Hepatocyte (in vitro differentiated cells): Measurements from ENCODE around the gene PCDHA7. TPM values are rescaled to one million over a fixed set of nuclear protein-coding genes. Genes with fewer than 3 reads are reported as not detected.

Source experiments
- DNase-seq: peaks from one replicate; pipeline ENCODE4 v3.0.0-alpha.2; 2016; ENCODE audit warnings: low spot score
- H2AFZ ChIP-seq: fragments of 200-600 bp; sonication (generic); 2 replicates; pipeline ENCODE4 v1.6.0; 2016; ENCODE audit warnings: antibody characterized with exemption, mild to moderate bottlenecking
- H3K27ac ChIP-seq: fragments of 200-600 bp; sonication (generic); 2 replicates; pipeline ENCODE4 v1.5.1; 2016; ENCODE audit warnings: mild to moderate bottlenecking
- H3K27me3 ChIP-seq: fragments of 200-600 bp; sonication (generic); 2 replicates; pipeline ENCODE4 v1.6.1; 2016
- H3K36me3 ChIP-seq: fragments of 200-600 bp; sonication (generic); replicated peaks from 2 replicates; pipeline ENCODE4 v1.5.1; 2016; ENCODE audit warnings: low read depth; ENCODE audit not compliant: insufficient read depth
- H3K4me1 ChIP-seq: fragments of 200-600 bp; sonication (generic); 2 replicates; pipeline ENCODE4 v1.5.1; 2016; ENCODE audit warnings: mild to moderate bottlenecking, moderate library complexity; ENCODE audit not compliant: insufficient read depth
- H3K4me2 ChIP-seq: fragments of 200-600 bp; sonication (generic); 2 replicates; pipeline ENCODE4 v1.6.0; 2016
- H3K4me3 ChIP-seq: fragments of 200-600 bp; sonication (generic); 2 replicates; pipeline ENCODE4 v1.5.1; 2016; ENCODE audit warnings: mild to moderate bottlenecking
- H3K79me2 ChIP-seq: fragments of 200-600 bp; sonication (generic); 2 replicates; pipeline ENCODE4 v1.6.0; 2017; ENCODE audit warnings: mild to moderate bottlenecking
- H3K9me2 ChIP-seq: fragments of 200-600 bp; sonication (generic); replicated peaks from 2 replicates; pipeline ENCODE4 v1.6.0; 2017; ENCODE audit warnings: mild to moderate bottlenecking; ENCODE audit not compliant: insufficient read depth
- H3K9me3 ChIP-seq: fragments of 200-600 bp; sonication (generic); 2 replicates; pipeline ENCODE4 v1.5.1; 2016; ENCODE audit warnings: low read depth, mild to moderate bottlenecking
- H4K20me1 ChIP-seq: fragments of 200-600 bp; sonication (generic); 2 replicates; pipeline ENCODE4 v1.6.0; 2016; ENCODE audit warnings: mild to moderate bottlenecking; ENCODE audit not compliant: insufficient read depth, poor library complexity, severe bottlenecking
- CTCF ChIP-seq: fragments of 200-600 bp; sonication (generic); IDR thresholded peaks from 2 replicates; pipeline ENCODE4 v1.5.1; 2016; ENCODE audit warnings: antibody characterized with exemption, mild to moderate bottlenecking; ENCODE audit not compliant: poor library complexity
- EZH2 ChIP-seq: fragments of 200-600 bp; sonication (generic); IDR thresholded peaks from 2 replicates; pipeline ENCODE4 v1.6.1; 2016; ENCODE audit warnings: antibody characterized with exemption, mild to moderate bottlenecking, borderline replicate concordance
- EZH2phosphoT487 ChIP-seq: fragments of 200-600 bp; sonication (generic); IDR thresholded peaks from one replicate; pipeline ENCODE4 v1.6.1; 2018; ENCODE audit warnings: antibody characterized with exemption, mild to moderate bottlenecking, low read depth, moderate library complexity; ENCODE audit not compliant: unreplicated experiment, severe bottlenecking
- WGBS: methylation state at CpG from one replicate; pipeline ENCODE4 v1.1.6; 2016; ENCODE audit warnings: low lambda C conversion rate; ENCODE audit errors: missing lambda C conversion rate; 5-methylcytosine and 5-hydroxymethylcytosine counted together
- polyA plus RNA-seq: library from polyadenylated mRNA; unstranded; fragments of >200 nt; fragmentation: Nextera tagmentation; extraction: Ambion mirVana; gene quantifications from 2 replicates; pipeline ENCODE4 v1.2.1, GENCODE V29; 2016
- total RNA-seq: library from RNA; depleted of rRNA; stranded (reverse); fragments of >200 nt; gene quantifications from 2 replicates; pipeline ENCODE4 v1.2.3, GENCODE V29; 2014

Gene PCDHA7
- total and polyA plus RNA-seq, 2 experiments from 2014 or later, result 0.11 to 1.7 TPM

- TF ChIP-seq EZH2phosphoT487, result no peak
- no peak for TF ChIP-seq EZH2
- no peak for TF ChIP-seq CTCF
- Histone ChIP-seq H3K4me2 (no peak overlapping the region), H4K20me1 (no peaks in the 10 kb centered on the region), H3K36me3 (no peaks in the 10 kb centered on the region), H3K9me2 (no peaks in the 10 kb centered on the region), H3K27ac (no peak overlapping the region), H3K79me2 (peaks cover 5% of the 10 kb centered on the region), H3K4me3 (no peak overlapping the region), H3K27me3 (no peaks in the 10 kb centered on the region), H2AFZ (no peak overlapping the region), H3K9me3 (peaks cover 11% of the 10 kb centered on the region), H3K4me1 (no peaks in the 10 kb centered on the region)
- DNase-seq, result no peak
- WGBS, result 99% methylated on average over 75 of the region's 76 CpGs
These were observed 28.6 kb downstream of the PCDHA7 start for GRCh38 chr5:140862441-140863295.

GRCh38 chr5:140868721-140869554, 34.9 kb downstream of the PCDHA7 start, which contains the start of gene PCDHA11:
TSS of gene PCDHA11 (plus strand) at chr5:140868957. CDS start at chr5:140869104, 147 bp downstream.
- no peaks in the 10 kb centered on the region for H3K4me1 ChIP-seq
- no peak for TF ChIP-seq EZH2
- TF ChIP-seq CTCF, result peak; percentile 19
- peaks cover 11% of the 10 kb centered on the region for H3K79me2 ChIP-seq
- no peak within 1 kb of the TSS for H2AFZ ChIP-seq
- H3K36me3 ChIP-seq, result no peaks in the 10 kb centered on the region
- no peaks in the 10 kb centered on the region for H3K27me3 ChIP-seq
- no peak for DNase-seq
- peaks cover 16% of the 10 kb centered on the region for H3K9me3 ChIP-seq
- WGBS, result 75% methylated on average over 41 of the region's 41 CpGs
- peak within 1 kb of the TSS; percentile 54 for H3K4me2 ChIP-seq
- no peak within 1 kb of the TSS for H3K27ac ChIP-seq
- no peaks in the 10 kb centered on the region for H4K20me1 ChIP-seq
- no peak within 1 kb of the TSS for H3K4me3 ChIP-seq
- H3K9me2 ChIP-seq, result no peaks in the 10 kb centered on the region

- H3K4me1 ChIP-seq, result no peaks in the 10 kb centered on the region
- no peaks in the 10 kb centered on the region for H3K36me3 ChIP-seq
- TF ChIP-seq CTCF, result peak; percentile 5
- no peak for TF ChIP-seq EZH2
- TF ChIP-seq EZH2phosphoT487, result no peak
- no peak overlapping the region for H3K27ac ChIP-seq
- peak overlapping the region; percentile 54 for H3K4me2 ChIP-seq
- H4K20me1 ChIP-seq, result no peaks in the 10 kb centered on the region
- H3K9me2 ChIP-seq, result no peaks in the 10 kb centered on the region
- no peak overlapping the region for H2AFZ ChIP-seq
- WGBS, result 95% methylated on average over 5 of the region's 5 CpGs
- no peak for DNase-seq
- peaks cover 11% of the 10 kb centered on the region for H3K79me2 ChIP-seq
- no peak overlapping the region for H3K4me3 ChIP-seq
- H3K9me3 ChIP-seq, result peaks cover 16% of the 10 kb centered on the region
- no peaks in the 10 kb centered on the region for H3K27me3 ChIP-seq
These were observed 35.5 kb downstream of the PCDHA7 start for GRCh38 chr5:140869555-140869886.
